NT2/D1 (cell line): ENCODE data around the gene RARG.
A peak's percentile ranks its signal among the peaks of the same experiment; 100 is the strongest.

Experiments
- DNase-seq: peaks from one replicate; pipeline ENCODE4 v3.0.0-alpha.2; 2011; ENCODE audit warnings: low read depth, low spot score
- H3K27me3 ChIP-seq: 2 replicates; pipeline ENCODE4 v1.6.0; 2011; ENCODE audit warnings: mild to moderate bottlenecking; ENCODE audit not compliant: insufficient read length, insufficient read depth
- H3K36me3 ChIP-seq: 2 replicates; pipeline ENCODE4 v1.6.1; 2011; ENCODE audit warnings: mild to moderate bottlenecking, low read length, mixed read lengths; ENCODE audit not compliant: insufficient read depth, insufficient read length
- H3K4me1 ChIP-seq: 2 replicates; pipeline ENCODE4 v1.5.1; 2011; ENCODE audit not compliant: insufficient read depth, insufficient read length
- H3K4me3 ChIP-seq: 2 replicates; pipeline ENCODE4 v1.5.1; 2011; ENCODE audit warnings: low read depth; ENCODE audit not compliant: insufficient read length
- H3K9ac ChIP-seq: 2 replicates; pipeline ENCODE4 v1.6.0; 2011; ENCODE audit warnings: low read depth; ENCODE audit not compliant: insufficient read length
- H3K9me3 ChIP-seq: 2 replicates; pipeline ENCODE4 v1.5.1; 2011; ENCODE audit warnings: mild to moderate bottlenecking, low read length; ENCODE audit not compliant: insufficient read depth
- SUZ12 ChIP-seq: IDR thresholded peaks from 2 replicates; pipeline ENCODE4 v1.6.1; 2011; ENCODE audit not compliant: insufficient read length, insufficient read depth; ENCODE audit errors: extremely low read depth
- YY1 ChIP-seq: IDR thresholded peaks from 2 replicates; pipeline ENCODE4 v1.6.1; 2011; ENCODE audit not compliant: insufficient read length, insufficient read depth
- ZNF274 ChIP-seq: IDR thresholded peaks from 2 replicates; pipeline ENCODE4 v1.6.1; 2011; ENCODE audit warnings: mild to moderate bottlenecking, low read depth, low read length

Gene RARG

GRCh38 chr12:53176750-53177149, 55.3 kb downstream of the RARG start:
- H3K4me1 ChIP-seq, result peaks cover 2% of the 10 kb centered on the region
- TF ChIP-seq ZNF274 (no peak), YY1 (no peak), SUZ12 (no peak)
- peaks cover 9% of the 10 kb centered on the region for H3K36me3 ChIP-seq
- peaks cover 69% of the 10 kb centered on the region for H3K27me3 ChIP-seq
- peaks cover 8% of the 10 kb centered on the region; the same call in 1 of the 2 replicates for H3K9me3 ChIP-seq
- H3K9ac ChIP-seq, result no peak overlapping the region
- H3K4me3 ChIP-seq, result no peak overlapping the region
- DNase-seq, result no peak

DNA sequence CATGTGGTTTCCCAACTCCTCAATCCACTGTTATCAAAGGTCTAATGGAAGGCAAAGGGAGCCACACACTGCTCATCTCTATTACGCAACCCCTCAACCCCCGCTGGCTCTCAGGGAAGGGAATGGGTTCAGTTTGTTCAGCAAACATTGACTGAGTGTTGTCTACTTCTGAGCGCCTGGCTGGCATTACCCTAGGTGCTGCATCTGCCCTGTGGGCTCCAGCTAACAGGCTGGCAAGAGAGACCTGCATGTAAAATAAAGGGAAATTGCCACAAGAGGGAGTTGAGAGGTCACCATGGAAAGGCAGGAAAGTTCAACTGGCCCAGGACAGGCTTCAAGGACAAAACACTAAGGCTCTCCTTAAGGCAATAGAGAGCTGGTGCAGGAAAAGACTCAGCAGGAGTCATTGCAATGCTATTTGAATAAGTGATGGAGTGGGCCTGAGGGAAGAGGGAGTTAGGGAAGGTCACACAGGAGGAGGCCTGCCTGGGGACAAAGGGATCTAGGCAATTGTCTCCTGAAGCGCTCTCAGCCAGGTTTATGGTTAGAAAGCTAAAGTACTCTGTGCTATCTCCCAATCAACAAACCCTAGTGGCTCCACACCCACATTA, 57.0 kb downstream of the RARG start:
- H3K36me3 ChIP-seq, result peaks cover 19% of the 10 kb centered on the region
- no peak overlapping the region for H3K4me3 ChIP-seq
- no peak for TF ChIP-seq SUZ12
- no peak for TF ChIP-seq YY1
- TF ChIP-seq ZNF274, result no peak
- H3K27me3 ChIP-seq, result peaks cover 87% of the 10 kb centered on the region
- peak; percentile 96 for DNase-seq
- H3K9ac ChIP-seq, result no peak overlapping the region
- peaks cover 12% of the 10 kb centered on the region for H3K4me1 ChIP-seq
- H3K9me3 ChIP-seq, result peaks cover 12% of the 10 kb centered on the region; the same call in 1 of the 2 replicates

DNA sequence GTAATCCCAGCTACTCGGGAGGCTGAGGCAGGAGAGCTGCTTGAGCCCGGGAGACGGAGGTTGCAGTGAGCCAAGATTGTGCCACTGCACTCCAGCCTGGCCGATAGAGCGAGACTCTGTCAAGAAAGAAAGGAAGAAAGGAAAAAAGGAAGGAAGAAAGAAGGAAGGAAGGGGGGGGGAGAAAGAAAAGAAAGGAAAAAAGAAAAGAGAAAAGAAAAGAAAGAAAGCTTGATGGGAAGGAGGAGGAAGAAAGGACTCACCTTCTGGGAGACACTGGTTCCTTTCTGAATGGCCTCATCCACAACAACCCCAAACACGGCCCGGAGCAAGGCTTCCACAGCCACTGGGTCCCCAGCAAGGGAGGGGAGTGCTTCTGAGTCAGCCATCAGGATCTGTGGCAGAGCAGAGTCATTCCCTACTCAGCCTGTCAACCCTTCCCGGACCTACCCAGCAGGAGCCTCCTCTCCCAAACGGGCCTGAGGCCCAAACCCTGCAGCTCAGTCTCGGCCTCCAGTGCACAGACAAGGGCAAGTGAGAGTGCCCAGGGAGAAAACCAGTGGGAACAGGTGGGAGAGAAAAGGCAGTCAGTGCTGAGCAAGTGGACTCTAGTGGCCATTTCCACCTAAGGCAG, 58.8 kb downstream of the RARG start:
- H3K4me1 ChIP-seq, result peaks cover 16% of the 10 kb centered on the region
- peaks cover 12% of the 10 kb centered on the region; the same call in 1 of the 2 replicates for H3K9me3 ChIP-seq
- no peak for DNase-seq
- TF ChIP-seq SUZ12 (no peak), ZNF274 (no peak), YY1 (no peak)
- no peak overlapping the region for H3K9ac ChIP-seq
- peaks cover 24% of the 10 kb centered on the region for H3K36me3 ChIP-seq
- H3K4me3 ChIP-seq, result no peak overlapping the region
- peaks cover 77% of the 10 kb centered on the region for H3K27me3 ChIP-seq

DNA sequence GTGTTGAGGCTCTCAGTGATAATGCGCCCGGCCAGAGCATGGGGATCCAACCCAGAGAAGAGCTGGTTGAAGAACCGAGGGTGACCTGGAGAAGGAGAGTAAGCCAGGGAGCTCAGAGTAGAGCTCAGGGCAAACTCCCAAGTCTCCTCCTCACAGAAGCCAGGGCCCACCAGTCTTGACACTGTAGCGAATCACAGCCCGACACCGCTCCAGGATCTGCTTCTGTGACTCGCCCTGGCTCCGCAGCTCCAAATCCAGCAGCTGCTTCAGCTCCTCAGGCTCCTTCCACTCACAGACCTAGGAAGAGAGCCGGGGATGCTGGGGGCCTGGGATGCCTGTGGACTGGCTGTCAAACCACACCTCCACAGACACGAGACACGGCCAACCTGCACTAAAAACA, 59.7 kb downstream of the RARG start:
- DNase-seq, result no peak
- Histone ChIP-seq H3K4me1 (peaks cover 16% of the 10 kb centered on the region), H3K36me3 (peaks cover 24% of the 10 kb centered on the region), H3K4me3 (no peak overlapping the region), H3K9me3 (peaks cover 12% of the 10 kb centered on the region; the same call in 1 of the 2 replicates), H3K9ac (no peak overlapping the region), H3K27me3 (peaks cover 68% of the 10 kb centered on the region)
- TF ChIP-seq SUZ12 (no peak), YY1 (no peak), ZNF274 (no peak)

- Histone ChIP-seq H3K36me3 (peaks cover 24% of the 10 kb centered on the region), H3K27me3 (peaks cover 68% of the 10 kb centered on the region), H3K4me1 (peaks cover 16% of the 10 kb centered on the region), H3K4me3 (no peak overlapping the region), H3K9ac (no peak overlapping the region), H3K9me3 (peaks cover 12% of the 10 kb centered on the region; the same call in 1 of the 2 replicates)
- DNase-seq, result no peak
- TF ChIP-seq ZNF274, result no peak
These were observed 60.2 kb downstream of the RARG start for GRCh38 chr12:53171725-53172329.

DNA sequence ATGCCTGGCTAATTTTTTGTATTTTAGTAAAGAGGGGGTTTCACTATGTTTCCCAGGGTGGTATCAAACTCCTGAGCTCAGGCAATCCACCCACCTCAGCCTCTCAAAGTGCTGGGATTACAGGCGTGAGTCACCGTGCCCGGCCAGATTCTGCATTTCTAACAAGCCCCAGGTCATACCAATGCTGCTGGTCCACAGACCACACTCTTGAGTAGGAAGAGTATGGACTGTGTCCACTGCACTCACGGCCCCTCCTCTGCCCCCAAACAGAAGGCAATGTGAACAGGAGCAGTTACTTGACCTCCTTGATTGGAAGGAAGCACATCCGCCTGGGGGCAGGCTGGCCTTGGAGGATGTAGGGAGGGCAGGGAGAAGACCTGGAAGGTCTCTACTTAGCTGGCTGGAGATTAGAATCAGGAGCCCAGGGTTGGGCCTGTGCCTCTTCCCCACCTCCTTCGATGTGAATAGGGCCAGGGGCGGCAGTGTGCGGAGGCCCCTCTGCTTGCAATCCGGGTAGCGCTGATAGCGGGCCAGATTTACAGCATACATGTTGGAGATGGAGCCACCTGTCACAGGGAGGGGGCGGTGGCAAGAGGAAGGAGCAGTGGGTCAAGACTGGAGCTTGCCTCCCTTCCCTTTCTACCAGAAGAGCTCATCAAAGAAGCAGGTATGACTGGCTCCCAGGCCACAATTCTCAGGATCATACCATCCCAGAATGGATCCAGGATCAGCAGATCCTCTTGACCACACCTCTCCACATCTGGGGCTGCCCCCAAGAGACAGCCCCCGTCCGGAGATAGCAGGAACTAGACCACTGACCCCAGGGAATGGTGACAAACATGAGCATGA, 60.9 kb downstream of the RARG start:
- DNase-seq, result no peak
- Histone ChIP-seq H3K27me3 (peaks cover 66% of the 10 kb centered on the region), H3K4me3 (no peak overlapping the region), H3K4me1 (peaks cover 16% of the 10 kb centered on the region), H3K9me3 (peaks cover 12% of the 10 kb centered on the region; the same call in 1 of the 2 replicates), H3K9ac (no peak overlapping the region), H3K36me3 (peaks cover 24% of the 10 kb centered on the region)
- TF ChIP-seq YY1 (no peak), SUZ12 (no peak), ZNF274 (no peak)

- TF ChIP-seq SUZ12 (no peak), YY1 (no peak), ZNF274 (no peak)
These were observed 61.8 kb downstream of the RARG start for GRCh38 chr12:53170215-53170614.

More at GRCh38 chr12:53170215-53170614, 61.8 kb downstream of the RARG start:
- peaks cover 24% of the 10 kb centered on the region for H3K36me3 ChIP-seq
- no peak overlapping the region for H3K9ac ChIP-seq
- peaks cover 12% of the 10 kb centered on the region; the same call in 1 of the 2 replicates for H3K9me3 ChIP-seq
- no peak overlapping the region for H3K4me3 ChIP-seq
- no peak for DNase-seq
- H3K27me3 ChIP-seq, result peaks cover 59% of the 10 kb centered on the region
- peaks cover 16% of the 10 kb centered on the region for H3K4me1 ChIP-seq
